ENCODE measurements around the gene SLC25A19. TPM values are rescaled to one million over a fixed set of nuclear protein-coding genes. Genes with fewer than 3 reads are reported as not detected.

The SLC25A19 gene
- 12.3 and 17.6 TPM in 2 replicates for total RNA-seq

DNA sequence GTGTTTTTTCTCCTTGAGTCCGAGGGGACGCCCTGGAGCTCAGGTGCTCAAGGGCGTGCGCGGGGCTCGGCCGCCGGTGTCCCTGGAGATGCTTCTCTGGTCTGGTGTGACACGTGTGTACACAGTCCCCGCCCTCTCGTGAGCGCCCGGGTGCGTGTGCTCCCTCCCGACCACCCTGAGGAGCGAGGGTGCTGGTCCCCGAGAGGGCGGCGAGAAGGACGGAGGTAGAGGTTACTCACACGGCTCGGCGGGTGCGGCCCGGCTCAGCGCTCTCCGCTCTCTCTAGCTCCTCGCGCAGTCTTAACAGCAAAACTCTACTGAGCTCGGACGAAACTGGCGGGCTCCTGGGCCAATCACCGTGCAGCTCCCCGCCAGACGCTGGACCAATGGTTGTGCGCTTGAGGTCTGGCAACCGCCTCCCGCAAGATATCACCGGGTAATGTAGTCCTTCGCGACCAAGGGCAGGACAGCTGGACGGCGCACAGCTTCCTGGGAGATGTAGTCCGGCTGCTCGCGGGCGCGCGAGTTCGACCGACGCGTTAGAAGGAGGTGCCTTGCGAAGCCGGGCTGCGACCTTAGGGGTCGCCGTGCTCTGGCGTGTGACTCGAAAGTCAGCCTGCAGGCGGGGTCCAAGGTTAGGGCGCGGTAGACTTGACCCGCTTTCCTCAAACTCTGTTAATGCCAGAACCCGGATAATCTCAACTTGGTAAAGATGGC lies at the start of gene SLC25A19:
TSS of gene SLC25A19 (minus strand) at position 319 of the 717 bp plus-strand sequence. CDS start 2,669 bp downstream, outside the sequence.

GRCh38 chr17:75270966-75271232 lies 18.3 kb downstream of the SLC25A19 start, which contains the start of gene MIF4GD:
TSS of gene MIF4GD (minus strand) at chr17:75271231. CDS start at chr17:75270195, 1,036 bp downstream.

GRCh38 chr17:75261336-75262111 lies 27.7 kb downstream of the SLC25A19 start, which contains the start of the genes GGA3 and MRPS7:
TSS of gene GGA3 (minus strand) at chr17:75261606. CDS start at chr17:75261587, 19 bp downstream.
TSS of gene MRPS7 (plus strand) at chr17:75261879. CDS start at chr17:75261901, 22 bp downstream.

Other genes starting within 250 kb of the SLC25A19 start
- 221 and 285 TPM in 2 replicates for gene ATP5PD, start 242.5 kb downstream of the SLC25A19 start, total RNA-seq
- gene KCTD2, start 242.2 kb downstream of the SLC25A19 start, total RNA-seq: 10.1 and 13.2 TPM in 2 replicates
- 8.8 and 16.9 TPM in 2 replicates for gene SLC16A5, start 201.5 kb downstream of the SLC25A19 start, total RNA-seq
- 1.6 and 2.0 TPM in 2 replicates for gene ARMC7, start 179.5 kb downstream of the SLC25A19 start, total RNA-seq
- gene NT5C, start 157.7 kb downstream of the SLC25A19 start, total RNA-seq: 28.1 and 57.2 TPM in 2 replicates
- 225 and 262 TPM in 2 replicates for gene JPT1, start 134.9 kb downstream of the SLC25A19 start, total RNA-seq
- gene SUMO2, start 106.5 kb downstream of the SLC25A19 start, total RNA-seq: 137 and 147 TPM in 2 replicates
- 42.9 and 45.9 TPM in 2 replicates for gene NUP85, start 83.8 kb downstream of the SLC25A19 start, total RNA-seq
- gene GGA3, start 27.8 kb downstream of the SLC25A19 start, total RNA-seq: 8.4 and 10.6 TPM in 2 replicates
- 82.8 and 85.8 TPM in 2 replicates for gene MRPS7, start 27.6 kb downstream of the SLC25A19 start, total RNA-seq
- 10.4 and 13.4 TPM in 2 replicates for gene MIF4GD, start 18.2 kb downstream of the SLC25A19 start, total RNA-seq
- gene GRB2, start 116.2 kb upstream of the SLC25A19 start, total RNA-seq: 81.9 and 101 TPM in 2 replicates
- 18.2 TPM in 2 replicates for gene TMEM94, start 167.2 kb upstream of the SLC25A19 start, total RNA-seq
- gene CASKIN2, start 226.1 kb upstream of the SLC25A19 start, total RNA-seq: 4.5 and 7.0 TPM in 2 replicates
- gene TSEN54, start 227.1 kb upstream of the SLC25A19 start, total RNA-seq: 14.0 and 15.2 TPM in 2 replicates
- gene LLGL2, start 236.3 kb upstream of the SLC25A19 start, total RNA-seq: 1.8 and 2.9 TPM in 2 replicates